SJSA1 (cell line): ENCODE results near the gene HIP1R. TPM values are rescaled to one million over a fixed set of nuclear protein-coding genes. Genes with fewer than 3 reads are reported as not detected.
"Not testable (repeated sequence)": the region's sequence is repeated elsewhere in the genome, so short reads cannot be mapped to it uniquely, and the experiment has no call there.

Experiments
- DNase-seq, 2 experiments: peaks; one replicate each; pipeline ENCODE4 v3.0.0-alpha.2; 2015 to 2020; ENCODE audit warnings: low spot score in 2 of 2, low read depth in 1 of 2
- H3K27ac ChIP-seq: fragments of 250-450 bp; sonication (Bioruptor Pico); 2 replicates; pipeline ENCODE4 v1.5.1; 2020; ENCODE audit warnings: mild to moderate bottlenecking, moderate library complexity
- H3K27me3 ChIP-seq: fragments of 250-450 bp; sonication (Bioruptor Pico); replicated peaks from 2 replicates; pipeline ENCODE4 v1.5.1; 2020; ENCODE audit warnings: mild to moderate bottlenecking, moderate library complexity
- H3K36me3 ChIP-seq: fragments of 250-450 bp; sonication (Bioruptor Pico); 2 replicates; pipeline ENCODE4 v1.5.1; 2020; ENCODE audit warnings: mild to moderate bottlenecking
- H3K4me1 ChIP-seq: fragments of 250-450 bp; sonication (Bioruptor Pico); replicated peaks from 2 replicates; pipeline ENCODE4 v1.6.1; 2021; ENCODE audit warnings: mild to moderate bottlenecking
- H3K4me3 ChIP-seq: fragments of 250-450 bp; sonication (Bioruptor Pico); 2 replicates; pipeline ENCODE4 v1.5.1; 2020; ENCODE audit warnings: mild to moderate bottlenecking
- H3K9me3 ChIP-seq: fragments of 250-450 bp; sonication (Bioruptor Pico); replicated peaks from 2 replicates; pipeline ENCODE4 v1.5.1; 2020; ENCODE audit warnings: mild to moderate bottlenecking
- total RNA-seq: library from RNA; depleted of rRNA; stranded (reverse); fragments of >200 nt; shearing (Covaris generic); gene quantifications from 2 replicates; pipeline ENCODE4 v1.2.3, GENCODE V29; 2014; rRNA removed

Gene HIP1R, protein sequence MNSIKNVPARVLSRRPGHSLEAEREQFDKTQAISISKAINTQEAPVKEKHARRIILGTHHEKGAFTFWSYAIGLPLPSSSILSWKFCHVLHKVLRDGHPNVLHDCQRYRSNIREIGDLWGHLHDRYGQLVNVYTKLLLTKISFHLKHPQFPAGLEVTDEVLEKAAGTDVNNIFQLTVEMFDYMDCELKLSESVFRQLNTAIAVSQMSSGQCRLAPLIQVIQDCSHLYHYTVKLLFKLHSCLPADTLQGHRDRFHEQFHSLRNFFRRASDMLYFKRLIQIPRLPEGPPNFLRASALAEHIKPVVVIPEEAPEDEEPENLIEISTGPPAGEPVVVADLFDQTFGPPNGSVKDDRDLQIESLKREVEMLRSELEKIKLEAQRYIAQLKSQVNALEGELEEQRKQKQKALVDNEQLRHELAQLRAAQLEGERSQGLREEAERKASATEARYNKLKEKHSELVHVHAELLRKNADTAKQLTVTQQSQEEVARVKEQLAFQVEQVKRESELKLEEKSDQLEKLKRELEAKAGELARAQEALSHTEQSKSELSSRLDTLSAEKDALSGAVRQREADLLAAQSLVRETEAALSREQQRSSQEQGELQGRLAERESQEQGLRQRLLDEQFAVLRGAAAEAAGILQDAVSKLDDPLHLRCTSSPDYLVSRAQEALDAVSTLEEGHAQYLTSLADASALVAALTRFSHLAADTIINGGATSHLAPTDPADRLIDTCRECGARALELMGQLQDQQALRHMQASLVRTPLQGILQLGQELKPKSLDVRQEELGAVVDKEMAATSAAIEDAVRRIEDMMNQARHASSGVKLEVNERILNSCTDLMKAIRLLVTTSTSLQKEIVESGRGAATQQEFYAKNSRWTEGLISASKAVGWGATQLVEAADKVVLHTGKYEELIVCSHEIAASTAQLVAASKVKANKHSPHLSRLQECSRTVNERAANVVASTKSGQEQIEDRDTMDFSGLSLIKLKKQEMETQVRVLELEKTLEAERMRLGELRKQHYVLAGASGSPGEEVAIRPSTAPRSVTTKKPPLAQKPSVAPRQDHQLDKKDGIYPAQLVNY
- 14.7 and 21.7 TPM in 2 replicates for total RNA-seq

DNA sequence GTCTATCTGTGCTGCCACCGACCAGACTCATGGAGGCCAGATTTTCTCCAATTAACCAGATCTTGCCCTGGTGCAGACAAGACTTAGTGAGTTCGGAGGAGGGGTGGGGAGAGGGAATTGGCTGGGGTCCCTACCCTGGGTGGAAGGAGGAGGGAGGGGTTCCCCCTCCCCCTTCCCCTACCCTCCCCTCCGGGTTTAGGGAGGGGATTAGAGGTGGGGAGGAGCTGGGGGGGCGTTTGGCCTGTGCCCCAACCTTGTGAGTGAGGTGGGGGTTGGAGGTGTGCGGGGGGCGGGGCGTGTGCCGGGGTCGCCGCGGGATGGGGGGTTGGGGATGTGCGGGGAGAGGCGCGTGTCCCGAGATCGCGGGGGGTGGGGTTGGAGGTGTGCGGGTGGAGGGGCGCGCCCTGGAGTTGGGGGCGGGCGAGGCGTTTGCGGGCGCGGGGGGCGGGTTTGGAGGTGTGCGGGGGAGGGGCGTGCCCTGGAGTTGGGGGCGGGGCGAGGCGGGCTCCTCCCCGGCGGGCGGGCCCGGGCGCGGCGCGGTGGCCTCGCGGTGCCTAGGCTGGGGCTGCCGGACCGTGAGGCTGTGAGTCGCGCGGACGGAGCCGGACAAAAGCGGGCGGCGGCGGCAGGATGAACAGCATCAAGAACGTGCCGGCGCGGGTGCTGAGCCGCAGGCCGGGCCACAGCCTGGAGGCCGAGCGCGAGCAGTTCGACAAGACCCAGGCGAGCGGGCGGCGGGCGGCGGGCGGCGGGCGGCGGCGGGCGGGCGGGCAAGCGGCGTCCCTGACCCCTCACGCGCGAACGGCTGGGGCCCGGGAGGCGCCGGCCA, at the start of gene HIP1R:
TSS of gene HIP1R (plus strand) at position 537 of the 829 bp plus-strand sequence. CDS start at position 631, 94 bp downstream.
- no peak for DNase-seq
- no peak within 1 kb of the TSS for H3K27ac ChIP-seq
- peaks cover 29% of the 10 kb centered on the region for H3K4me1 ChIP-seq
- peak within 1 kb of the TSS; percentile 54 for H3K4me3 ChIP-seq
- H3K9me3 ChIP-seq: no peaks in the 10 kb centered on the region
- H3K27me3 ChIP-seq: no peaks in the 10 kb centered on the region
- no peaks in the 10 kb centered on the region for H3K36me3 ChIP-seq

DNA sequence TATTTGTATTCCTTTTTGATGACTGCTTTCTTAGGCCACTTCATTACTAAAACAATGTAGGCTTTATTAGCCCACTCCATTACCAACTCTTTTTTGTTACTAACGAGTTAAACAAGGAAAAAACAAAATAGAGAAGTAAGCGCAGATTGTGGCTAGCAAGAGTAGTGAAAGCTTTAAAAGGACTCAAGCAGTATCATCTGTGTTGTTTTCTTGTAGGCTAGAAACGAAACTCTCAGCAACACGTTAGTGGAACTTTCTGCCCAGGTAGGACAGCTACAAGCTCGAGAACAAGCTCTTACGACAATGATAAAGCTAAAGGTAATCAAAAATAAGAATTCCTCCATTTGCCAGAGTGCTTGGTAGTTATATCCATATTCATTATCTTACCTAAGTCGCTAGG, 49.8 kb upstream of the HIP1R start:
- Histone ChIP-seq H3K4me3 (no peak overlapping the region), H3K27ac (no peak overlapping the region), H3K27me3 (no peaks in the 10 kb centered on the region), H3K36me3 (no peaks in the 10 kb centered on the region), H3K4me1 (peaks cover 27% of the 10 kb centered on the region), H3K9me3 (no peaks in the 10 kb centered on the region)
- no peak for DNase-seq

DNA sequence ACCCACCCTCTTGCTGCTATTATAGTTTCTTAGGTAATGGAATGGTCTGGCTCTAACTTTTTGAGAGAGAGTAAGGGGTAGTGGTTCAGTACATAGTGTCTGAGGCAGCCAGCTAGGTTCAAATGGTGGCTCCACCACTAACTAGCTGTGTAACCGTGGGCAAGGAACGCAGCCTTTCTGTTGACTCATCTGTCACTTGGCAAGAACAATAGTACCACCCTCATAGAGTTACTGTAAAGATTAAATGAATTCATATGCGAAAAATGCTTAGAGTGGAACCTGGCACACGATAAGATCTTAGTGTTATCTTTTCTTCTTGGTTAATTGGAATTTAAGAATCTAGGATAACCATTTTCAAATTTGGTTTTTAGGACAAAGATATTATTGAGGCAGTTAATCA, 46.9 kb upstream of the HIP1R start:
- H3K27ac ChIP-seq: peak overlapping the region; percentile 39
- peak; percentile 56 to 58 for DNase-seq
- peaks cover 37% of the 10 kb centered on the region for H3K4me1 ChIP-seq
- H3K9me3 ChIP-seq: no peaks in the 10 kb centered on the region
- no peaks in the 10 kb centered on the region for H3K27me3 ChIP-seq
- no peak overlapping the region for H3K4me3 ChIP-seq
- no peaks in the 10 kb centered on the region for H3K36me3 ChIP-seq

DNA sequence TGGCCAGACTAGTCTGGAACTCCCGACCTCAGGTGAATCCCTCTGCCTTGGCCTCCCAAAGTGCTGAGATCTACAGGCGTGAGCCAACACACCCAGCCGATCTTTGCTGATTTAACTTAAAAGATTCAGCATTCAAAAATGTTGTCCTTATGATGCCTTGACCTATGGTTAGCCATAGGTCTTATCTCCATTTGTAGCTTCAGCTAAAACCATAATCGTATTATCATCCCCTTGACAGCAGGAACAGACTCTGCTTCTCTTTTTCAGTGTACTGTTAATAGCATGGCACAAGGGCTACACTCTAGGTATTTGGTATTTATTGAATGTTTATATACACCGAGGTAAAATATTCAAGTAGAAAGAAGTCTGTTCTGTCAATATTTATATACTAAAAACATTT, 45.6 kb upstream of the HIP1R start:
- Histone ChIP-seq H3K4me1 (peaks cover 37% of the 10 kb centered on the region), H3K36me3 (no peaks in the 10 kb centered on the region), H3K9me3 (no peaks in the 10 kb centered on the region), H3K27me3 (no peaks in the 10 kb centered on the region), H3K27ac (peak overlapping the region; percentile 39), H3K4me3 (no peak overlapping the region)
- no peak for DNase-seq

DNA sequence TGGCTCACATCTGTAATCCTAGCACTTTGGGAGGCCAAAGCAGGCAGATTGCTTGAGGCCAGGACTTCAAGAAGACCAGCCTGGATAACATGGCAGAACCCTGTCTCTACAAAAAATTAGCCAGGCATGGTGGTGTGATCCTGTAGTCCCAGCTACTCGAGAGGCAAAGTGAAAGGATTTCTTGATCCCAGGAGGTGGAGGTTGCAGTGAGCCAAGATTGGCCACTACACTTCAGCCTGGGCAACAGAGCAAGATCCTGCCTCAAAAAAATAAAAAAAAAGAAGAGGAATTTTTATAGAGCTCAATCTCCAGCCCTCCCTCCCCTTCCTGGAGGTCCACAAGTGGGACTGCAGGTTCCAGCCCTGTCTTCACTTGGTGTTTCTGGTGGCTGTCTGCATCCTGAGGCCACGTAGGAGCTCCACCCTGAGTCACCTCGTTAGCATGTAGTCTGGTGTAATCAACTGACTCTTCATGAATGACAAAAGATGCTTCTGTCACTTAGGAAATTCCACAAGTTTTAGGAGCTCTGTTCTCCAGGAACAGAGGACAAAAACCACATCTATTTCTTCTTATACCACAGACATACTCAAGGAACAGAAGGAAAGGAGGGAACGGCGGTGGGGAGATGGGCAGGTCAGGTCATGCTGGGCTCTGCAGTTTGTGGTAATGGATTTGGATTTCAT, 44.7 kb upstream of the HIP1R start:
- peak; percentile 79 to 89 for DNase-seq
- H3K27ac ChIP-seq: peak overlapping the region; percentile 58

DNA sequence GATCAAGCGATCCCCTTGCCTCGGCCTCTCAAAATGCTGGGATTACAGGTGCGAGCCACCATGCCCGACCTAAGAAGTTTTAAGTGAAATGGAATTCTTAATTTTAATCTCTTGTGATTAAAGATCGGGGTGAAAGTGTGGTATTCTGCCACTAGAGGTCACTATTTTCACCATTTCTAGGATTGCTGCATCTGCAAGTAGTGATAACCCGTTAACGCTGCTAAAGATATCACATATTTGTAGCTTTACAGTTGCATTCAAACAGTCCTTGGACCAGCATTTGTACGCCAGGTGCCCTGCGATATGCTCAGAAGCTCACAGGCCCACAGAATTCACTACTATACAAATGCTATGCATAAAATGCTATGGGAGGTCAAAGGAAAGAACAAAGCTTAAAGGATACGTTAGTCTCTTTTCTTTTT, 41.6 kb upstream of the HIP1R start:
- Histone ChIP-seq H3K4me1 (peaks cover 27% of the 10 kb centered on the region), H3K36me3 (no peaks in the 10 kb centered on the region), H3K4me3 (no peak overlapping the region)

More for the DNA sequence above, 44.7 kb upstream of the HIP1R start:
- Histone ChIP-seq H3K27me3 (no peaks in the 10 kb centered on the region), H3K4me3 (no peak overlapping the region), H3K4me1 (peaks cover 37% of the 10 kb centered on the region), H3K9me3 (no peaks in the 10 kb centered on the region), H3K36me3 (no peaks in the 10 kb centered on the region)

DNA sequence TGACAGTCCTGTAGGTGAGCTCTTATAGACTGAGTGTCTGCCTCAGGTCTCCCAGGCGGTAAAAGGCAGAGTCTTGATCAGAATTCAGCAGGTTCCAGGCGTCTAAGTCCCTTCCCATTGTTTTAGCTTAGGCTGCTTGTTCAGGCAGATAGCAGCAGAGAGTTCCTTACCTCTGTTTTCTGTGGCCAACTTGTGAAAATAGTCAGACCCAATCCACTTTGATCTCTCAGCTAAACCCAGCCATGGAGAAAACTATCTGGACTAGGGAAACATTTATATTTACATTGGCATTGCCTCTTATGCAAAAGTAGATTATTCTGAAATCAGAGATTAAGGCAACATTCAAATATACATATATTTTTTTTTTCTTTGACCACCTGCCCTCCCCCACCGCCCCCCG, 39.5 kb upstream of the HIP1R start:
- Histone ChIP-seq H3K4me3 (no peak overlapping the region), H3K27ac (no peak overlapping the region), H3K27me3 (no peaks in the 10 kb centered on the region), H3K4me1 (peaks cover 10% of the 10 kb centered on the region), H3K36me3 (no peaks in the 10 kb centered on the region), H3K9me3 (no peaks in the 10 kb centered on the region)
- no peak for DNase-seq

More for the DNA sequence above, 41.6 kb upstream of the HIP1R start:
- Histone ChIP-seq H3K27me3 (no peaks in the 10 kb centered on the region), H3K9me3 (no peaks in the 10 kb centered on the region), H3K27ac (no peak overlapping the region)
- peak in 1 of 2 experiments; percentile 34 for DNase-seq

DNA sequence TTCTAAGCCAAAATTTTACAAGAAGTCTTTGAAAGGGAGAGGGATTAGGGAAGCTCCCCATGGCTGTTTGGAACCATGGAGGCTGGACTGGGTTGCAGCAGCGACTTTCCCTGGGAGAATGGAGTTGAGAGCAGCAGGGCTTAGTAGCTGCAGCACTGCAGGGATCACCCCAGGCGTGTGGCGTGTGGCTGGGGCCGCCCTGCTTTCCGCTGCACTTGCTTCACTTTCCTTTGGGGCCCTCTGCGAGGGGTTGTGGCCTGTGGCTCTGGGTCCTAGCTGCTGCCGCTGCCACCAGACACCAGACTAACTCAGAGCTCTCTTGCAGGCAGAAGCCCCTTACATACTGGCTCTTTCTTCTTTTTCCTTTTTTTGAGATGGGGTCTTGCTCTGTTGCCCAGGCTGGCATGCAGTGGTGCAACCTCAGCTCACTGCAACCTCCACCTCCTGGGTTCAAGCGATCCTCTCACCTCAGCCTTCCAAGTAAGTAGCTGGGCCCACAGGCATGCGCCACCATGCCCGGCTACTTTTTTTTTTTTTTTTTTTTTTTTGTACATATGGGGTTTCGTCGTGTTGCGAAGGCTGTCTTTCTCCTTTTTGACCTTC, 35.5 kb upstream of the HIP1R start:
- Histone ChIP-seq H3K27me3 (no peaks in the 10 kb centered on the region), H3K4me3 (no peak overlapping the region), H3K9me3 (no peaks in the 10 kb centered on the region), H3K36me3 (no peaks in the 10 kb centered on the region), H3K4me1 (no peaks in the 10 kb centered on the region), H3K27ac (no peak overlapping the region)
- DNase-seq: no peak

DNA sequence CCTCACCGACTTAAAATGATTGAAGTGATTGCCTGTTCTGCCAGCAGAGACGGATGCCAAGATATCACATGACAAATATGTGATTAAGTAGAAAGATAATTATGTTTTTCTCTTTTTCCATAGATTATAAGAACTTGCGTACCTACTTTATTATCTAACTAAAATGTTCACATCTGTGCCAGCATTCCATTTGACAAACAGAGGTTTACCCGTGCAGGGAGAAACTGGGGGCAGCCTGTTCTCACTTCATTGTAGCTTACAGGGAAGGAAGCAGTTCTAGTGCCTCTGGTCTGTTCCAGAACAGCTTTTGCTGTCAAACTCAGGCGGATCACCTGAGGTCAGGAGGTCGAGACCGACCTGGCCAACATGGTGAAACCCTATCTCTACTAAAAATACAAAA, 31.3 kb upstream of the HIP1R start:
- no peaks in the 10 kb centered on the region for H3K27me3 ChIP-seq
- DNase-seq: no peak
- H3K4me3 ChIP-seq: no peak overlapping the region
- H3K4me1 ChIP-seq: no peaks in the 10 kb centered on the region
- H3K9me3 ChIP-seq: no peaks in the 10 kb centered on the region
- H3K27ac ChIP-seq: no peak overlapping the region
- H3K36me3 ChIP-seq: no peaks in the 10 kb centered on the region

DNA sequence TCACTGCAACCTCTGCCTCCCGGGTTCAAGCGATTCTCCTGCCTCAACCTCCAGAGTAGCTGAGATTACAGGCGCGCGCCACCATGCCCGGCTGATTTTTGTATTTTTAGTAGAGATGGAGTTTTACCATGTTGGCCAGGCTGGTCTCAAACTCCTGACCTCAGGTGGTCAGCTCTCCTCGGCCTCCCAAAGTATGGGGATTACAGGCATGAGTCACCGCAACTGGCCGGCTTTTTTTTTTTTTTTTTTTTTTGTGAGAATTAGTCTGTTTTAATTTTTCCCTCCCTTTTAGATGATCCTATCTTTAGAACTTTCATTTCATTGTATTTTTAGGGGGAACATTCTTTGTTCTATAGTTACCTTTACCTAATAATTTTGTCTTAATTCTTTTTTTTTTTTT, 30.3 kb upstream of the HIP1R start:
- DNase-seq, H3K4me1 ChIP-seq: not testable (repeated sequence)

DNA sequence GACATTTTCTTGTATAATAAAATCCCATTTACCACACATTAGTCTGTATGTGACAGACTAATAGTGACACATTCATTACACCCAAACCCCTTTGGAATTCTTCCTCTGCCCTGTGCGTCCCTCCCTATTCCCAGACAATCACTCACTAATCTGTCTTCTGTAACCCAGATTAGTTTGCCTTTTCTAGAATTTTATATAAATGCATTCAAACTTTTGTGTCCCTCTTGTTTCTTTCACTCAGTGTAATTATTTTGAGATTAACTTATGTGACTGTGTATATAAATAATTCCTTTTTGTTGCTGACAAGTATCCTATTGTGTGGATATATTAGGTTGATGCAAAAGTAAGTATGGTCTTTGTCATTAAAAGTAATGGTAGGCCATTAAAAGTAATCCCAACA, 27.6 kb upstream of the HIP1R start:
- Histone ChIP-seq H3K27me3 (no peaks in the 10 kb centered on the region), H3K4me1 (no peaks in the 10 kb centered on the region), H3K9me3 (no peaks in the 10 kb centered on the region), H3K27ac (no peak overlapping the region), H3K36me3 (no peaks in the 10 kb centered on the region), H3K4me3 (no peak overlapping the region)
- no peak for DNase-seq

More for the DNA sequence above, 30.3 kb upstream of the HIP1R start:
- not testable (repeated sequence) for H3K27ac ChIP-seq, H3K9me3 ChIP-seq, H3K4me3 ChIP-seq, H3K36me3 ChIP-seq, H3K27me3 ChIP-seq

DNA sequence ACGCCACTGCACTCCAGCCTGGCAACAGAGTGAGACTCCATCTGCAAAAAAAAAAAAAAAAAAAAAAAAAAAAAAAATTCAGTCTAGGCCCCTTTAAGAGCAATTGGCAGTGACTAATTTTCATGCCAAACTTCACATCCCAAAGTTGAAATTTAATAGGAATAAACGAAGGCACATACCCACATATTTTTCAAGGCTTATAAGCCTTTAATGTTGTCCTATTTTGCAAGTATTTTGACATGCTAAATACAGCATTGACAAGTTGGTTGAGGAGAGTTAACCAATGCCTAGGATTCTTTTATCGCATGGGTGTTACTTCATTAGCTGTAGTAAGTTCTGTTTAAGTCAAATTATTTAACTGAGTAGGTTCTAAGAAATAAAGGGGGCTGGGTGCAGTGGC, 23.5 kb upstream of the HIP1R start:
- Histone ChIP-seq H3K27me3 (no peaks in the 10 kb centered on the region), H3K9me3 (no peaks in the 10 kb centered on the region), H3K27ac (no peak overlapping the region), H3K36me3 (no peaks in the 10 kb centered on the region), H3K4me3 (no peak overlapping the region), H3K4me1 (no peaks in the 10 kb centered on the region)
- no peak for DNase-seq
